HepG2 (cell line): ENCODE data around the gene ISLR2. TPM values are rescaled to one million over a fixed set of nuclear protein-coding genes. Genes with fewer than 3 reads are reported as not detected.

Source experiments
- ATAC-seq: fragments of 200-7000 bp; cut with Tn5 transposase; 3 replicates; pipeline ENCODE4 v1.9.1; 2020; ENCODE audit warnings: mild to moderate bottlenecking, moderate library complexity
- BruUV-seq: library from RNA; stranded (reverse); fragments of 400-500 nt; replicated peaks from 2 replicates; lab custom pipeline; 2021; lab: Mats Ljungman, UMichigan
- CTCF ChIA-PET: fragments of 300-600 bp; formaldehyde crosslinking; extraction: SDS; loops from one replicate; lab custom pipeline; 2021; ENCODE audit warnings: low total read pairs, inconsistent platforms, low intra/inter-chr PET ratio; lab: Yijun Ruan, JAX
- POLR2A ChIA-PET: fragments of 350-600 bp; sonication (Branson Sonifier 250); formaldehyde crosslinking; loops from one replicate; lab custom pipeline; 2020; ENCODE audit warnings: antibody characterized with exemption, inconsistent platforms; lab: Yijun Ruan, JAX
- DNase-seq: peaks from one replicate; pipeline ENCODE4 v3.0.0-alpha.2; 2015; ENCODE audit warnings: low spot score
- FAIRE-seq: peaks from 3 replicates; lab custom pipeline; 2011; peaks lifted over from hg19 to GRCh38; lab: Jason Lieb, UNC
- H2AFZ ChIP-seq: one replicate; pipeline ENCODE4 v1.6.1; 2011; ENCODE audit warnings: low read length, inconsistent platforms
- H3K27ac ChIP-seq: fragments of 300-600 bp; 3 replicates; pipeline ENCODE4 v1.8.0; 2011; ENCODE audit warnings: mixed run types, mild to moderate bottlenecking, mixed read lengths, low read length, inconsistent platforms; ENCODE audit not compliant: insufficient read depth; ENCODE audit errors: extremely low read length
- H3K27me3 ChIP-seq, 2 experiments: fragments of 200-600 bp in 1 of 2; 2 replicates in 1 of 2; 3 replicates in 1 of 2; pipeline versions ENCODE4 v1.6.0 to v1.8.0; 2011; ENCODE audit warnings: low read length in 2 of 2, mild to moderate bottlenecking in 2 of 2, moderate library complexity in 2 of 2, inconsistent platforms in 1 of 2; ENCODE audit not compliant: insufficient read depth in 2 of 2, control insufficient read depth in 1 of 2
- H3K36me3 ChIP-seq, 2 experiments: fragments of 200-600 bp in 1 of 2; replicated peaks in 1 of 2; 2 replicates in 1 of 2; 3 replicates in 1 of 2; pipeline versions ENCODE4 v1.5.1 to v1.8.0; 2011; ENCODE audit warnings: low read length in 2 of 2, inconsistent platforms in 1 of 2; ENCODE audit not compliant: insufficient read depth in 2 of 2, control insufficient read depth in 1 of 2
- H3K4me1 ChIP-seq: 2 replicates; pipeline ENCODE4 v1.5.1; 2012; ENCODE audit warnings: low read length, inconsistent platforms; ENCODE audit not compliant: insufficient read depth
- H3K4me2 ChIP-seq: 2 replicates; pipeline ENCODE4 v1.6.0; 2011; ENCODE audit warnings: low read depth, low read length, inconsistent platforms
- H3K4me3 ChIP-seq, 3 experiments: fragments of 200-600 bp in 1 of 3; sonication (generic), shearing (Covaris generic) in 1 of 3; replicated peaks in 1 of 3; 2 replicates each; pipeline ENCODE4 v1.5.1; 2011 to 2016; ENCODE audit warnings: low read length in 3 of 3, inconsistent platforms in 2 of 3, low read depth in 2 of 3, mild to moderate bottlenecking in 2 of 3, control low read depth in 1 of 3, mixed read lengths in 1 of 3; ENCODE audit not compliant: insufficient read depth in 1 of 3
- H3K79me2 ChIP-seq: one replicate; pipeline ENCODE4 v1.6.1; 2011; ENCODE audit warnings: low read length, inconsistent platforms; ENCODE audit not compliant: insufficient read depth
- H3K9ac ChIP-seq: 2 replicates; pipeline ENCODE4 v1.6.0; 2011; ENCODE audit warnings: mild to moderate bottlenecking, low read depth, low read length, inconsistent platforms; ENCODE audit not compliant: insufficient read depth
- H3K9me3 ChIP-seq: 2 replicates; pipeline ENCODE4 v1.5.1; 2012; ENCODE audit warnings: mild to moderate bottlenecking, low read length
- H4K20me1 ChIP-seq: 2 replicates; pipeline ENCODE4 v1.6.0; 2011; ENCODE audit warnings: inconsistent platforms, mild to moderate bottlenecking, low read length, moderate library complexity; ENCODE audit not compliant: insufficient read depth
- MZF1 ChIP-seq: sonication (generic); formaldehyde crosslinking; IDR thresholded peaks from 2 replicates; pipeline ENCODE4 v1.8.1; 2023; ENCODE audit warnings: mild to moderate bottlenecking, missing genetic modification reagents, borderline replicate concordance
- ONECUT2 ChIP-seq: sonication (generic); formaldehyde crosslinking; IDR thresholded peaks from 2 replicates; pipeline ENCODE4 v1.4.0; 2020; ENCODE audit warnings: missing genetic modification reagents
- RARA ChIP-seq: IDR thresholded peaks from 2 replicates; pipeline ENCODE4 v1.6.1; 2016; ENCODE audit warnings: missing genetic modification reagents, missing compliant biosample characterization
- YEATS4 ChIP-seq: sonication (generic); formaldehyde crosslinking; IDR thresholded peaks from 2 replicates; pipeline ENCODE4 v1.4.0; 2020; ENCODE audit warnings: missing genetic modification reagents, borderline replicate concordance
- ZBTB8A ChIP-seq: sonication (generic); formaldehyde crosslinking; IDR thresholded peaks from 2 replicates; pipeline ENCODE4 v1.4.0; 2020; ENCODE audit warnings: mild to moderate bottlenecking, low read depth, missing genetic modification reagents, borderline replicate concordance
- ZMAT3 ChIP-seq: sonication (generic); formaldehyde crosslinking; conservative IDR thresholded peaks from 2 replicates; pipeline ENCODE4 v1.7.0; 2021; ENCODE audit warnings: missing genetic modification reagents
- ZNF205 ChIP-seq: IDR thresholded peaks from 2 replicates; pipeline ENCODE4 v1.6.1; 2018; ENCODE audit warnings: missing biosample characterization, missing genetic modification reagents
- ZNF569 ChIP-seq: sonication (generic); formaldehyde crosslinking; IDR thresholded peaks from 2 replicates; pipeline ENCODE4 v1.5.0; 2020; ENCODE audit warnings: mild to moderate bottlenecking, missing genetic modification reagents, moderate library complexity, borderline replicate concordance
- ZNF576 ChIP-seq: sonication (generic); formaldehyde crosslinking; IDR thresholded peaks from 2 replicates; pipeline ENCODE4 v1.4.0; 2020; ENCODE audit warnings: mild to moderate bottlenecking, missing genetic modification reagents
- ZSCAN9 ChIP-seq: IDR thresholded peaks from 2 replicates; pipeline ENCODE4 v1.6.1; 2016; ENCODE audit warnings: borderline replicate concordance
- WGBS: methylation state at CpG from one replicate; pipeline ENCODE4 v1.1.6; 2017; ENCODE audit warnings: low lambda C conversion rate; 5-methylcytosine and 5-hydroxymethylcytosine counted together
- in situ Hi-C: cut with HindIII; loops from 2 replicates; pipeline ENCODE4 v1.10.0; 2017; ENCODE audit warnings: low pct_unique_long_range_greater_than_20kb; ENCODE audit not compliant: extremely low pct_ligation_motif_present
- intact Hi-C: fragments of 100-400 bp; cut with micrococcal nuclease; formaldehyde crosslinking; loops from one replicate; pipeline ENCODE4 v1.10.0; 2022; ENCODE audit not compliant: unreplicated experiment
- polyA plus RNA-seq, 8 experiments: library from polyadenylated mRNA; depleted of rRNA in 3 of 8; stranded (reverse) in 7 of 8; unstranded in 1 of 8; fragments of >200 nt; fragmentation: Illumina TruSeq in 4 of 8; extraction: Trizol in 4 of 8; gene quantifications; 2 replicates each; pipeline versions ENCODE4 v1.2.1 to v1.2.3, GENCODE V29; 2011 to 2016; ENCODE audit warnings: low read depth in 4 of 8, missing spikeins in 1 of 8, mixed read lengths in 1 of 8; ENCODE audit not compliant: insufficient read depth in 1 of 8
- total RNA-seq, 5 experiments: library from RNA; depleted of rRNA; stranded (reverse); fragments of >200 nt; fragmentation: Illumina TruSeq; extraction: Trizol; gene quantifications; 2 replicates each; pipeline ENCODE4 v1.2.3, GENCODE V29; 2016; ENCODE audit warnings: low read depth in 1 of 5

The ISLR2 gene
- total and polyA plus RNA-seq, 2 of the 13 experiments (the other 11 are each of a cell fraction or from before 2014, with no cell fraction given), result not detected

- Histone ChIP-seq H3K9ac (no peak overlapping the region), H3K79me2 (no peaks in the 10 kb centered on the region), H3K27ac (no peak overlapping the region), H4K20me1 (no peaks in the 10 kb centered on the region), H3K4me2 (no peak overlapping the region), H3K27me3 (peaks cover 4 to 9% of the 10 kb centered on the region in 2 experiments; a peak in 2 of 5 replicates), H3K9me3 (no peaks in the 10 kb centered on the region), H3K4me3 (no peak overlapping the region), H2AFZ (no peak overlapping the region), H3K4me1 (no peaks in the 10 kb centered on the region), H3K36me3 (no peaks in the 10 kb centered on the region)
- 100% methylated on average over 1 of the region's 1 CpG for WGBS
- ChIA-PET POLR2A (no interaction called here), CTCF (no interaction called here)
- intact Hi-C loops (no loop called here), in situ Hi-C loops (no loop called here)
- DNase-seq, result no peak
- no peak for ATAC-seq
- TF ChIP-seq ONECUT2 (CRISPR knock-in tag), result no peak
- FAIRE-seq, result no peak
- no TSS peak for BruUV-seq
Measured at GRCh38 chr15:74165461-74165860, 35.1 kb downstream of the ISLR2 start.

GRCh38 chr15:74167891-74168331, 37.5 kb downstream of the ISLR2 start:
- in situ Hi-C loops (no loop called here), intact Hi-C loops (no loop called here)
- Histone ChIP-seq H3K27ac (no peak overlapping the region), H3K36me3 (no peaks in the 10 kb centered on the region), H3K9ac (no peak overlapping the region), H3K4me2 (no peak overlapping the region), H3K27me3 (peaks cover 7 to 25% of the 10 kb centered on the region in 2 experiments; a peak in 3 of 5 replicates), H4K20me1 (no peaks in the 10 kb centered on the region), H2AFZ (no peak overlapping the region)
- no peak for DNase-seq
- no TSS peak for BruUV-seq
- CTCF ChIA-PET, result no interaction called here
- WGBS, result 3% methylated on average over 3 of the region's 4 CpGs
- POLR2A ChIA-PET, result no interaction called here
- ATAC-seq, result no peak
- TF ChIP-seq MZF1 (CRISPR knock-in tag) (no peak), ZBTB8A (CRISPR knock-in tag) (no peak), RARA (CRISPR knock-in tag) (no peak), ZNF205 (CRISPR knock-in tag) (no peak), ZNF569 (CRISPR knock-in tag) (no peak), ZSCAN9 (CRISPR knock-in tag) (no peak), ZMAT3 (no peak), ZNF576 (CRISPR knock-in tag) (no peak), ONECUT2 (CRISPR knock-in tag) (no peak), YEATS4 (CRISPR knock-in tag) (no peak)
- TF ChIP-seq, all 625 proteins: peak for 0
- Histone ChIP-seq H3K79me2 (no peaks in the 10 kb centered on the region), H3K9me3 (no peaks in the 10 kb centered on the region), H3K4me1 (no peaks in the 10 kb centered on the region), H3K4me3 (no peak overlapping the region)
- FAIRE-seq, result no peak
